AG08396 (cell line): ENCODE measurements around the gene GMPPA.

Experiments
- DNase-seq: peaks from one replicate; pipeline ENCODE4 v3.0.0; 2012; ENCODE audit warnings: low spot score, mixed read lengths

GMPPA gene

GRCh38 chr2:219468410-219469185 is 30.1 kb upstream of the GMPPA start:
- no peak for DNase-seq

- peak; percentile 94 for DNase-seq
These were observed 29.4 kb upstream of the GMPPA start for GRCh38 chr2:219469186-219469724.

GRCh38 chr2:219470429-219470828 is 28.3 kb upstream of the GMPPA start:
- no peak for DNase-seq

- no peak for DNase-seq
These were observed 27.0 kb upstream of the GMPPA start for GRCh38 chr2:219471476-219472371.

- no peak for DNase-seq
These were observed 26.0 kb upstream of the GMPPA start for GRCh38 chr2:219472629-219473187.

- no peak for DNase-seq
These were observed 25.2 kb upstream of the GMPPA start for GRCh38 chr2:219473511-219473910.

- no peak for DNase-seq
These were observed 24.2 kb upstream of the GMPPA start for GRCh38 chr2:219474285-219475060.

- DNase-seq = no peak
These were observed 23.4 kb upstream of the GMPPA start for GRCh38 chr2:219475278-219475677.

- DNase-seq = peak; percentile 69
These were observed 22.7 kb upstream of the GMPPA start for GRCh38 chr2:219475697-219476651.

GRCh38 chr2:219476652-219477151 is 22.0 kb upstream of the GMPPA start:
- DNase-seq = no peak

- DNase-seq = no peak
These were observed 21.5 kb upstream of the GMPPA start for GRCh38 chr2:219477179-219477578.

GRCh38 chr2:219477815-219478214 is 20.9 kb upstream of the GMPPA start:
- no peak for DNase-seq

- DNase-seq = no peak
These were observed 19.8 kb upstream of the GMPPA start for GRCh38 chr2:219478916-219479315.

GRCh38 chr2:219480004-219480403 is 18.7 kb upstream of the GMPPA start:
- DNase-seq = no peak

- DNase-seq = no peak
These were observed 15.9 kb upstream of the GMPPA start for GRCh38 chr2:219482674-219483405.

- no peak for DNase-seq
These were observed 15.0 kb upstream of the GMPPA start for GRCh38 chr2:219483451-219484342.

GRCh38 chr2:219484343-219485200 is 14.1 kb upstream of the GMPPA start:
- DNase-seq = peak; percentile 55

- DNase-seq = no peak
These were observed 13.5 kb upstream of the GMPPA start for GRCh38 chr2:219485201-219485580.
